ENCODE data around the gene CPPED1. TPM values are rescaled to one million over a fixed set of nuclear protein-coding genes. Genes with fewer than 3 reads are reported as not detected.
A peak's percentile ranks its signal among the peaks of the same experiment; 100 is the strongest.

CPPED1 gene
- total RNA-seq, 1 experiment from 2014 or later: 7.9 TPM

GRCh38 chr16:12655537-12655936 is 148.2 kb downstream of the CPPED1 start:
- Mint-ChIP-seq H3K9me3 (peaks cover 0 to 4% of the 10 kb centered on the region in 2 experiments; a peak in 1 of 5 replicates), H3K36me3 (ENCODE audit: insufficient read depth in 1 of 3, low read depth in 3 of 3) (no peaks in the 10 kb centered on the region; a peak in 1 of 7 replicates), H3K27ac (peak overlapping the region in 2 of 3 experiments; percentile 58 to 85; a peak in 1 of 7 replicates), H3K4me3 (no peak overlapping the region; a peak in 1 of 5 replicates), H3K27me3 (ENCODE audit: low read depth) (peaks cover 2% of the 10 kb centered on the region), H3K4me1 (peaks cover 13 to 20% of the 10 kb centered on the region in 2 experiments)
- Histone ChIP-seq H2BK120ac (ENCODE audit: low read depth, low read length, poor library complexity, severe bottlenecking) (no peak overlapping the region), H4K8ac (replicated peaks; ENCODE audit: insufficient read length, low read depth, low read length) (no peak overlapping the region), H3K27me3 (ENCODE audit: insufficient read depth, low read length) (no peaks in the 10 kb centered on the region), H2BK20ac (ENCODE audit: low read depth, low read length, poor library complexity, severe bottlenecking) (no peak overlapping the region), H3K4me1 (ENCODE audit: insufficient read depth, low read length) (no peaks in the 10 kb centered on the region), H2AK5ac (ENCODE audit: insufficient read length, low read length) (no peak overlapping the region), H3K9ac (ENCODE audit: extremely low read depth, insufficient read length, low read length) (no peak overlapping the region), H2BK12ac (ENCODE audit: insufficient read length, low read depth, low read length) (no peak overlapping the region), H3K14ac (ENCODE audit: insufficient read depth, low read length) (no peak overlapping the region), H3K23me2 (ENCODE audit: insufficient read length, low read depth, low read length, poor library complexity, severe bottlenecking) (no peaks in the 10 kb centered on the region), H3K9me3 (ENCODE audit: control insufficient read depth, low read depth, low read length) (no peaks in the 10 kb centered on the region), H3K79me1 (ENCODE audit: insufficient read depth, low read depth, low read length, poor library complexity, severe bottlenecking) (no peaks in the 10 kb centered on the region), H3K4ac (ENCODE audit: low read depth, low read length) (no peak overlapping the region), H3K23ac (ENCODE audit: insufficient read length, low read depth, low read length) (no peak overlapping the region), H3K79me2 (ENCODE audit: insufficient read depth, low read length) (no peaks in the 10 kb centered on the region), H3K56ac (ENCODE audit: insufficient read length, low read depth, low read length) (no peak overlapping the region), H3T11ph (ENCODE audit: low read length) (no peak overlapping the region), H2BK15ac (ENCODE audit: low read depth, low read length) (no peak overlapping the region), H3K27ac (ENCODE audit: insufficient read length, low read depth, low read length) (no peak overlapping the region), H3K18ac (ENCODE audit: insufficient read length, low read depth, low read length) (no peak overlapping the region), H4K91ac (ENCODE audit: insufficient read length, low read depth, low read length) (no peak overlapping the region), H4K5ac (ENCODE audit: insufficient read length, low read depth, low read length) (no peak overlapping the region), H2AFZ (ENCODE audit: low read length) (no peak overlapping the region), H4K20me1 (ENCODE audit: control insufficient read depth, insufficient read depth, insufficient read length) (no peaks in the 10 kb centered on the region), H2BK5ac (ENCODE audit: insufficient read length, low read length) (no peak overlapping the region), H3K4me2 (ENCODE audit: insufficient read depth, insufficient read length, low read length) (no peak overlapping the region)
- TF ChIP-seq, protein P1, sequence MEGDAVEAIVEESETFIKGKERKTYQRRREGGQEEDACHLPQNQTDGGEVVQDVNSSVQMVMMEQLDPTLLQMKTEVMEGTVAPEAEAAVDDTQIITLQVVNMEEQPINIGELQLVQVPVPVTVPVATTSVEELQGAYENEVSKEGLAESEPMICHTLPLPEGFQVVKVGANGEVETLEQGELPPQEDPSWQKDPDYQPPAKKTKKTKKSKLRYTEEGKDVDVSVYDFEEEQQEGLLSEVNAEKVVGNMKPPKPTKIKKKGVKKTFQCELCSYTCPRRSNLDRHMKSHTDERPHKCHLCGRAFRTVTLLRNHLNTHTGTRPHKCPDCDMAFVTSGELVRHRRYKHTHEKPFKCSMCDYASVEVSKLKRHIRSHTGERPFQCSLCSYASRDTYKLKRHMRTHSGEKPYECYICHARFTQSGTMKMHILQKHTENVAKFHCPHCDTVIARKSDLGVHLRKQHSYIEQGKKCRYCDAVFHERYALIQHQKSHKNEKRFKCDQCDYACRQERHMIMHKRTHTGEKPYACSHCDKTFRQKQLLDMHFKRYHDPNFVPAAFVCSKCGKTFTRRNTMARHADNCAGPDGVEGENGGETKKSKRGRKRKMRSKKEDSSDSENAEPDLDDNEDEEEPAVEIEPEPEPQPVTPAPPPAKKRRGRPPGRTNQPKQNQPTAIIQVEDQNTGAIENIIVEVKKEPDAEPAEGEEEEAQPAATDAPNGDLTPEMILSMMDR (conservative IDR thresholded peaks at IDR 0.05): no peak
- DNase-seq: peak; percentile 17
- no CpG with 5 or more reads among the region's 11 CpGs for WGBS (ENCODE audit: extremely low coverage, insufficient read length, low lambda C conversion rate)
